Measurements from ENCODE around the gene CTCF. TPM values are rescaled to one million over a fixed set of nuclear protein-coding genes. Genes with fewer than 3 reads are reported as not detected.

The CTCF gene
- total and polyA plus RNA-seq, 10 of the 15 experiments (the other 5 are each of a cell fraction or from before 2014, with no cell fraction given) = 9.1 to 55.0 (median 41.8) TPM

DNA sequence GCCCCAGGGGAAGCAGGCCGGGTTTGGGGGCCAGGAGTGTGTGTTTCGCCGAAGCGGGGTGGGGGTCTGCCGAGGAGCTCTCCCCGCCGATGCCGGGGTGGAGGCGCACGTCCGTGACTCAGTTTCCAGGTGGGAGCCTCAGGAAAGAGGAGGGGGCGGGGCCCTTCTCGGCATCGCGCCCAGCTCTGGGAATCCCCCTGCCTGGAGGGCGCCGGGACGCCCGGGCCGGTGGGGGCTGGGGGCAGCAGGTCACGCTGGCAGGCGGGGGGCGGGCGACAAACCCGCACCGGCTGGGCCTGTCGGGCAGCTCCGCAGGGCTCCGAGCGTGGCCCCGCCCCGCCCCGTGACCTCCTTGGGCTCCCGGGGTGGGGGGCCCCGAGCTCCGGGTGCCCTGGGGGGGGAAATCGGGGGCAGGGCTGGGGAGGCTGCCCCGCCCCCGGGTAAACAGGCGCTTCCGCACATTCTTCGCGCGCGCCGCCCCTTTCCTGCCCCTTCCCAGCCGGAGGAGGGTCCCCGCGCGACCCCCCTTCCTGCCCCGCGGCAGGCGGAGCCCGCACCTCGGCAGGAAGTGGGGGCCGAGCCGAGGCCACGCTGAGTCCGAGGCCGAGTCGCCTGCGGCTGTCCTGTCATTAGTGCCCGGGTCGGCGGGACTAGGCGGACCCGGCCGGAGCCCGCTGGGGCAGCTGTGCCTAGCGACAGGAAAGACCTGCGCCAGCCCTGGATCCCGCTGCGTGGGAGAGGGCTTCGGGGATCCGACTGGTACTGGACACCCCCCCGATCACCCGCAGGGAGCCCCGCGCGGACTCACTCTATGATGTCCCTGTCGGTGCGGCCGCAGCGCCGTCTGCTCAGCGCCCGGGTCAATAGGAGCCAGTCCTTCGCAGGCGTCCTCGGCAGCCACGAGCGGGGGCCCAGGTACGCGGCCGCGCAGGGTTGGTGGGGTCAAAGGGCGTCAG is 24.4 kb upstream of the CTCF start (continued):
- TF ChIP-seq, protein P1, sequence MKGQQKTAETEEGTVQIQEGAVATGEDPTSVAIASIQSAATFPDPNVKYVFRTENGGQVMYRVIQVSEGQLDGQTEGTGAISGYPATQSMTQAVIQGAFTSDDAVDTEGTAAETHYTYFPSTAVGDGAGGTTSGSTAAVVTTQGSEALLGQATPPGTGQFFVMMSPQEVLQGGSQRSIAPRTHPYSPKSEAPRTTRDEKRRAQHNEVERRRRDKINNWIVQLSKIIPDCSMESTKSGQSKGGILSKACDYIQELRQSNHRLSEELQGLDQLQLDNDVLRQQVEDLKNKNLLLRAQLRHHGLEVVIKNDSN (IDR thresholded peaks at IDR 0.05; ENCODE audit: borderline replicate concordance, extremely low read length, insufficient read depth, low read depth, low read length) = peak; percentile 38
- TF ChIP-seq, protein P2, sequence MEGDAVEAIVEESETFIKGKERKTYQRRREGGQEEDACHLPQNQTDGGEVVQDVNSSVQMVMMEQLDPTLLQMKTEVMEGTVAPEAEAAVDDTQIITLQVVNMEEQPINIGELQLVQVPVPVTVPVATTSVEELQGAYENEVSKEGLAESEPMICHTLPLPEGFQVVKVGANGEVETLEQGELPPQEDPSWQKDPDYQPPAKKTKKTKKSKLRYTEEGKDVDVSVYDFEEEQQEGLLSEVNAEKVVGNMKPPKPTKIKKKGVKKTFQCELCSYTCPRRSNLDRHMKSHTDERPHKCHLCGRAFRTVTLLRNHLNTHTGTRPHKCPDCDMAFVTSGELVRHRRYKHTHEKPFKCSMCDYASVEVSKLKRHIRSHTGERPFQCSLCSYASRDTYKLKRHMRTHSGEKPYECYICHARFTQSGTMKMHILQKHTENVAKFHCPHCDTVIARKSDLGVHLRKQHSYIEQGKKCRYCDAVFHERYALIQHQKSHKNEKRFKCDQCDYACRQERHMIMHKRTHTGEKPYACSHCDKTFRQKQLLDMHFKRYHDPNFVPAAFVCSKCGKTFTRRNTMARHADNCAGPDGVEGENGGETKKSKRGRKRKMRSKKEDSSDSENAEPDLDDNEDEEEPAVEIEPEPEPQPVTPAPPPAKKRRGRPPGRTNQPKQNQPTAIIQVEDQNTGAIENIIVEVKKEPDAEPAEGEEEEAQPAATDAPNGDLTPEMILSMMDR (IDR thresholded peaks at IDR 0.05 in 2 of 3, conservative IDR thresholded peaks at IDR 0.05 in 1 of 3; ENCODE audit: control insufficient read depth in 2 of 3, extremely low read depth in 1 of 3, insufficient read depth in 1 of 3, low read depth in 3 of 3, low read length in 3 of 3) = no peak
- peak; percentile 10; the same call in 1 of the 2 replicates for TF ChIP-seq DPF2 (IDR thresholded peaks at IDR 0.05)
- TF ChIP-seq CREB1 (IDR thresholded peaks at IDR 0.05; ENCODE audit: low read depth) = no peak
- peak; percentile 30 for TF ChIP-seq GATAD2B (conservative IDR thresholded peaks at IDR 0.05; ENCODE audit: low read depth)
- TF ChIP-seq, protein P3, sequence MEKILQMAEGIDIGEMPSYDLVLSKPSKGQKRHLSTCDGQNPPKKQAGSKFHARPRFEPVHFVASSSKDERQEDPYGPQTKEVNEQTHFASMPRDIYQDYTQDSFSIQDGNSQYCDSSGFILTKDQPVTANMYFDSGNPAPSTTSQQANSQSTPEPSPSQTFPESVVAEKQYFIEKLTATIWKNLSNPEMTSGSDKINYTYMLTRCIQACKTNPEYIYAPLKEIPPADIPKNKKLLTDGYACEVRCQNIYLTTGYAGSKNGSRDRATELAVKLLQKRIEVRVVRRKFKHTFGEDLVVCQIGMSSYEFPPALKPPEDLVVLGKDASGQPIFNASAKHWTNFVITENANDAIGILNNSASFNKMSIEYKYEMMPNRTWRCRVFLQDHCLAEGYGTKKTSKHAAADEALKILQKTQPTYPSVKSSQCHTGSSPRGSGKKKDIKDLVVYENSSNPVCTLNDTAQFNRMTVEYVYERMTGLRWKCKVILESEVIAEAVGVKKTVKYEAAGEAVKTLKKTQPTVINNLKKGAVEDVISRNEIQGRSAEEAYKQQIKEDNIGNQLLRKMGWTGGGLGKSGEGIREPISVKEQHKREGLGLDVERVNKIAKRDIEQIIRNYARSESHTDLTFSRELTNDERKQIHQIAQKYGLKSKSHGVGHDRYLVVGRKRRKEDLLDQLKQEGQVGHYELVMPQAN (conservative IDR thresholded peaks at IDR 0.05) = 0 out of 2 replicates have a peak, but pooled peaks have one; percentile 32
- TF ChIP-seq, protein P4, sequence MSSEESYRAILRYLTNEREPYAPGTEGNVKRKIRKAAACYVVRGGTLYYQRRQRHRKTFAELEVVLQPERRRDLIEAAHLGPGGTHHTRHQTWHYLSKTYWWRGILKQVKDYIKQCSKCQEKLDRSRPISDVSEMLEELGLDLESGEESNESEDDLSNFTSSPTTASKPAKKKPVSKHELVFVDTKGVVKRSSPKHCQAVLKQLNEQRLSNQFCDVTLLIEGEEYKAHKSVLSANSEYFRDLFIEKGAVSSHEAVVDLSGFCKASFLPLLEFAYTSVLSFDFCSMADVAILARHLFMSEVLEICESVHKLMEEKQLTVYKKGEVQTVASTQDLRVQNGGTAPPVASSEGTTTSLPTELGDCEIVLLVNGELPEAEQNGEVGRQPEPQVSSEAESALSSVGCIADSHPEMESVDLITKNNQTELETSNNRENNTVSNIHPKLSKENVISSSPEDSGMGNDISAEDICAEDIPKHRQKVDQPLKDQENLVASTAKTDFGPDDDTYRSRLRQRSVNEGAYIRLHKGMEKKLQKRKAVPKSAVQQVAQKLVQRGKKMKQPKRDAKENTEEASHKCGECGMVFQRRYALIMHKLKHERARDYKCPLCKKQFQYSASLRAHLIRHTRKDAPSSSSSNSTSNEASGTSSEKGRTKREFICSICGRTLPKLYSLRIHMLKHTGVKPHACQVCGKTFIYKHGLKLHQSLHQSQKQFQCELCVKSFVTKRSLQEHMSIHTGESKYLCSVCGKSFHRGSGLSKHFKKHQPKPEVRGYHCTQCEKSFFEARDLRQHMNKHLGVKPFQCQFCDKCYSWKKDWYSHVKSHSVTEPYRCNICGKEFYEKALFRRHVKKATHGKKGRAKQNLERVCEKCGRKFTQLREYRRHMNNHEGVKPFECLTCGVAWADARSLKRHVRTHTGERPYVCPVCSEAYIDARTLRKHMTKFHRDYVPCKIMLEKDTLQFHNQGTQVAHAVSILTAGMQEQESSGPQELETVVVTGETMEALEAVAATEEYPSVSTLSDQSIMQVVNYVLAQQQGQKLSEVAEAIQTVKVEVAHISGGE (CRISPR knock-in tag; IDR thresholded peaks at IDR 0.05) = no peak
- no peak for TF ChIP-seq BRCA1 (IDR thresholded peaks at IDR 0.05; ENCODE audit: low read depth, low read length)
- peak; percentile 6; the same call in 1 of the 2 replicates for TF ChIP-seq POLR2AphosphoS2 (IDR thresholded peaks at IDR 0.05; ENCODE audit: low read depth, low read length)
- TF ChIP-seq SPI1 (IDR thresholded peaks at IDR 0.05; ENCODE audit: borderline replicate concordance, insufficient read depth, low read depth, low read length) = no peak
- TF ChIP-seq, protein P5, sequence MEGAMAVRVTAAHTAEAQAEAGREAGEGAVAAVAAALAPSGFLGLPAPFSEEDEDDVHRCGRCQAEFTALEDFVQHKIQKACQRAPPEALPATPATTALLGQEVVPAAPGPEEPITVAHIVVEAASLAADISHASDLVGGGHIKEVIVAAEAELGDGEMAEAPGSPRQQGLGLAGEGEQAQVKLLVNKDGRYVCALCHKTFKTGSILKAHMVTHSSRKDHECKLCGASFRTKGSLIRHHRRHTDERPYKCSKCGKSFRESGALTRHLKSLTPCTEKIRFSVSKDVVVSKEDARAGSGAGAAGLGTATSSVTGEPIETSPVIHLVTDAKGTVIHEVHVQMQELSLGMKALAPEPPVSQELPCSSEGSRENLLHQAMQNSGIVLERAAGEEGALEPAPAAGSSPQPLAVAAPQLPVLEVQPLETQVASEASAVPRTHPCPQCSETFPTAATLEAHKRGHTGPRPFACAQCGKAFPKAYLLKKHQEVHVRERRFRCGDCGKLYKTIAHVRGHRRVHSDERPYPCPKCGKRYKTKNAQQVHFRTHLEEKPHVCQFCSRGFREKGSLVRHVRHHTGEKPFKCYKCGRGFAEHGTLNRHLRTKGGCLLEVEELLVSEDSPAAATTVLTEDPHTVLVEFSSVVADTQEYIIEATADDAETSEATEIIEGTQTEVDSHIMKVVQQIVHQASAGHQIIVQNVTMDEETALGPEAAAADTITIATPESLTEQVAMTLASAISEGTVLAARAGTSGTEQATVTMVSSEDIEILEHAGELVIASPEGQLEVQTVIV (IDR thresholded peaks at IDR 0.05; ENCODE audit: borderline replicate concordance, partially characterized antibody) = no peak
- TF ChIP-seq PML (IDR thresholded peaks at IDR 0.05; ENCODE audit: low read length) = no peak
- no peak for TF ChIP-seq TBL1XR1 (IDR thresholded peaks at IDR 0.05; ENCODE audit: low read depth, low read length)
- no peak for TF ChIP-seq SREBF1 (IDR thresholded peaks at IDR 0.05; ENCODE audit: low read length)
- peak; percentile 46 for TF ChIP-seq NR2F1 (conservative IDR thresholded peaks at IDR 0.05)
- TF ChIP-seq RUNX3 (IDR thresholded peaks at IDR 0.05; ENCODE audit: low read length) = no peak
- peak; percentile 68 to 78; a peak in 2 of 4 replicates for TF ChIP-seq BHLHE40 (IDR thresholded peaks at IDR 0.05; ENCODE audit: borderline replicate concordance in 1 of 2, low read depth in 2 of 2, low read length in 1 of 2)
